Endothelial cell of umbilical vein (primary cell): Measurements from ENCODE around the gene LAMC1. TPM values are rescaled to one million over a fixed set of nuclear protein-coding genes. Genes with fewer than 3 reads are reported as not detected.

Experiments
- BruUV-seq: library from RNA; stranded (reverse); fragments of 400-500 nt; replicated peaks from 2 replicates; lab custom pipeline; 2021; lab: Mats Ljungman, UMichigan
- CTCF ChIA-PET: fragments of 300-600, 350-600 bp; sonication (Branson Sonifier 250); formaldehyde crosslinking; loops from one replicate; lab custom pipeline; 2021; ENCODE audit warnings: antibody characterized with exemption, inconsistent platforms; lab: Charles Lee
- POLR2A ChIA-PET: fragments of 300-600, 350-600 bp; sonication (Branson Sonifier 250); formaldehyde crosslinking; loops from one replicate; lab custom pipeline; 2021; ENCODE audit warnings: antibody characterized with exemption, inconsistent platforms; lab: Charles Lee
- DNase-seq: peaks from one replicate; pipeline ENCODE4 v3.0.0-alpha.2; 2011; ENCODE audit warnings: low read depth, low spot score
- FAIRE-seq: peaks from 2 replicates; lab custom pipeline; 2011; peaks lifted over from hg19 to GRCh38; lab: Jason Lieb, UNC
- H2AFZ ChIP-seq: 2 replicates; pipeline ENCODE4 v1.6.0; 2012; ENCODE audit warnings: low read depth, low read length, control low read depth, inconsistent platforms
- H3K27ac ChIP-seq: 2 replicates; pipeline ENCODE4 v1.5.1; 2011; ENCODE audit warnings: low read depth, mild to moderate bottlenecking, control low read depth, low read length, moderate library complexity; ENCODE audit not compliant: insufficient read depth
- H3K27me3 ChIP-seq, 2 experiments: 2 replicates each; pipeline versions ENCODE4 v1.6.0 to v1.6.1; 2011; ENCODE audit warnings: low read length in 2 of 2, mixed read lengths in 1 of 2; ENCODE audit not compliant: control insufficient read depth in 2 of 2, insufficient read depth in 2 of 2
- H3K36me3 ChIP-seq, 2 experiments: 2 replicates in 1 of 2; 3 replicates in 1 of 2; pipeline ENCODE4 v1.5.1; 2011; ENCODE audit warnings: low read length in 2 of 2, mild to moderate bottlenecking in 1 of 2, moderate library complexity in 1 of 2; ENCODE audit not compliant: control insufficient read depth in 2 of 2, insufficient read depth in 2 of 2; ENCODE audit errors: extremely low read depth in 1 of 2
- H3K4me1 ChIP-seq: 3 replicates; pipeline ENCODE4 v1.5.1; 2011; ENCODE audit warnings: mild to moderate bottlenecking, low read length; ENCODE audit not compliant: control insufficient read depth, insufficient read depth; ENCODE audit errors: extremely low read depth
- H3K4me2 ChIP-seq: 2 replicates; pipeline ENCODE4 v1.6.1; 2011; ENCODE audit warnings: low read length, control low read depth, mixed read lengths; ENCODE audit not compliant: insufficient read depth
- H3K4me3 ChIP-seq, 3 experiments: fragments of 200-600 bp in 1 of 3; sonication (generic), shearing (Covaris generic) in 1 of 3; replicated peaks in 1 of 3; 2 replicates each; pipeline ENCODE4 v1.5.1; 2011 to 2016; ENCODE audit warnings: control low read depth in 3 of 3, low read length in 3 of 3, mild to moderate bottlenecking in 2 of 3, inconsistent platforms in 1 of 3, low read depth in 1 of 3, moderate library complexity in 1 of 3; ENCODE audit not compliant: insufficient read depth in 1 of 3
- H3K79me2 ChIP-seq: 2 replicates; pipeline ENCODE4 v1.6.0; 2012; ENCODE audit warnings: low read length, inconsistent platforms; ENCODE audit not compliant: control insufficient read depth, insufficient read depth
- H3K9ac ChIP-seq: replicated peaks from 2 replicates; pipeline ENCODE3; 2011; ENCODE audit warnings: low read length, control low read depth; ENCODE audit not compliant: insufficient read depth; ENCODE audit errors: extremely low read depth
- H3K9me1 ChIP-seq: replicated peaks from 3 replicates; pipeline ENCODE4 v1.6.0; 2011; ENCODE audit warnings: mild to moderate bottlenecking, low read length; ENCODE audit not compliant: control insufficient read depth, insufficient read depth; ENCODE audit errors: extremely low read depth
- H3K9me3 ChIP-seq: replicated peaks from 2 replicates; pipeline ENCODE4 v1.5.1; 2012; ENCODE audit warnings: low read length, inconsistent platforms; ENCODE audit not compliant: control insufficient read depth, insufficient read depth
- H4K20me1 ChIP-seq: replicated peaks from 2 replicates; pipeline ENCODE3; 2011; ENCODE audit warnings: mild to moderate bottlenecking, low read length; ENCODE audit not compliant: control insufficient read depth, insufficient read depth; ENCODE audit errors: extremely low read depth
- EZH2 ChIP-seq: IDR thresholded peaks from 2 replicates; pipeline ENCODE4 v1.6.1; 2012; ENCODE audit warnings: borderline replicate concordance, low read depth, mild to moderate bottlenecking, moderate library complexity, low read length, inconsistent platforms; ENCODE audit not compliant: severe bottlenecking
- FOS ChIP-seq: IDR thresholded peaks from 2 replicates; pipeline ENCODE4 v1.6.1; 2011; ENCODE audit warnings: mild to moderate bottlenecking, low read length, moderate library complexity, borderline replicate concordance; ENCODE audit not compliant: insufficient read depth
- GATA2 ChIP-seq: IDR thresholded peaks from 2 replicates; pipeline ENCODE4 v1.7.0; 2011; ENCODE audit warnings: low read depth, mild to moderate bottlenecking, moderate library complexity, mixed read lengths, low read length; ENCODE audit not compliant: insufficient read length, insufficient read depth
- JUN ChIP-seq: IDR thresholded peaks from 2 replicates; pipeline ENCODE4 v1.6.1; 2011; ENCODE audit warnings: borderline replicate concordance, low read depth; ENCODE audit not compliant: insufficient read length, insufficient read depth
- MAX ChIP-seq: IDR thresholded peaks from 2 replicates; pipeline ENCODE4 v1.6.1; 2011; ENCODE audit not compliant: insufficient read depth, insufficient read length
- MYC ChIP-seq: IDR thresholded peaks from one replicate; pipeline ENCODE4 v1.6.1; 2011; ENCODE audit warnings: mild to moderate bottlenecking, low read depth, low read length
- POLR2A ChIP-seq: IDR thresholded peaks from 2 replicates; pipeline ENCODE4 v1.6.1; 2012; ENCODE audit warnings: low read depth, mild to moderate bottlenecking, control low read depth, low read length
- POLR2AphosphoS5 ChIP-seq: IDR thresholded peaks from 2 replicates; pipeline ENCODE4 v1.6.1; 2012; ENCODE audit warnings: low read depth, mild to moderate bottlenecking, control low read depth, low read length, moderate library complexity; ENCODE audit not compliant: insufficient read depth
- dilution Hi-C: fragments of 300-500 bp; cut with MboI; formaldehyde crosslinking; loops from one replicate; pipeline ENCODE4 v1.15.0; 2019; ENCODE audit warnings: low sequenced_read_pairs; ENCODE audit not compliant: extremely low pct_ligation_motif_present
- intact Hi-C: fragments of 100-400 bp; cut with micrococcal nuclease; formaldehyde crosslinking; loops from one replicate; pipeline ENCODE4 v1.10.0; 2022
- polyA plus RNA-seq, 4 experiments: library from polyadenylated mRNA; depleted of rRNA in 3 of 4; stranded (reverse) in 3 of 4; unstranded in 1 of 4; fragments of >200 nt; gene quantifications; 2 replicates each; pipeline versions ENCODE4 v1.2.1 to v1.2.3, GENCODE V29; 2011 to 2012; ENCODE audit warnings: missing spikeins in 1 of 4
- total RNA-seq: library from RNA; stranded (reverse); gene quantifications from 2 replicates; pipeline ENCODE4 v1.2.3, GENCODE V29; 2021
- TF ChIP-seq, protein P1 (sequence below), 2 donors: IDR thresholded peaks; 1 replicate in 1 of 2; 2 replicates in 1 of 2; pipeline ENCODE4 v1.5.1; 2011; ENCODE audit warnings: low read length in 2 of 2, mild to moderate bottlenecking in 2 of 2, moderate library complexity in 2 of 2, control low read depth in 1 of 2, inconsistent platforms in 1 of 2, low read depth in 1 of 2; ENCODE audit not compliant: insufficient read depth in 1 of 2; ENCODE audit errors: extremely low read depth in 1 of 2

Gene LAMC1
- total and polyA plus RNA-seq, 2 donors (not counting 3 experiments of a cell fraction or from before 2014, with no cell fraction given), result 92.5 to 216 TPM

- Histone ChIP-seq H3K79me2 (no peaks in the 10 kb centered on the region), H3K4me1 (peaks cover 19% of the 10 kb centered on the region), H4K20me1 (no peaks in the 10 kb centered on the region), H3K9ac (no peak overlapping the region), H3K4me2 (no peak overlapping the region), H2AFZ (no peak overlapping the region), H3K36me3 (peaks cover 10 to 25% of the 10 kb centered on the region in 2 experiments), H3K27ac (no peak overlapping the region), H3K4me3 (no peak overlapping the region), H3K27me3 (no peaks in the 10 kb centered on the region), H3K9me3 (no peaks in the 10 kb centered on the region), H3K9me1 (no peaks in the 10 kb centered on the region)
- BruUV-seq, result no TSS peak
- CTCF ChIA-PET, result interaction anchor here (0.8 kb wide), 1 partner anchor 9 kb away, joined by 3 read pairs; no protein-coding TSS in a partner anchor
- no peak for TF ChIP-seq GATA2
- TF ChIP-seq JUN, result no peak
- no peak for TF ChIP-seq EZH2
- TF ChIP-seq, protein P1, sequence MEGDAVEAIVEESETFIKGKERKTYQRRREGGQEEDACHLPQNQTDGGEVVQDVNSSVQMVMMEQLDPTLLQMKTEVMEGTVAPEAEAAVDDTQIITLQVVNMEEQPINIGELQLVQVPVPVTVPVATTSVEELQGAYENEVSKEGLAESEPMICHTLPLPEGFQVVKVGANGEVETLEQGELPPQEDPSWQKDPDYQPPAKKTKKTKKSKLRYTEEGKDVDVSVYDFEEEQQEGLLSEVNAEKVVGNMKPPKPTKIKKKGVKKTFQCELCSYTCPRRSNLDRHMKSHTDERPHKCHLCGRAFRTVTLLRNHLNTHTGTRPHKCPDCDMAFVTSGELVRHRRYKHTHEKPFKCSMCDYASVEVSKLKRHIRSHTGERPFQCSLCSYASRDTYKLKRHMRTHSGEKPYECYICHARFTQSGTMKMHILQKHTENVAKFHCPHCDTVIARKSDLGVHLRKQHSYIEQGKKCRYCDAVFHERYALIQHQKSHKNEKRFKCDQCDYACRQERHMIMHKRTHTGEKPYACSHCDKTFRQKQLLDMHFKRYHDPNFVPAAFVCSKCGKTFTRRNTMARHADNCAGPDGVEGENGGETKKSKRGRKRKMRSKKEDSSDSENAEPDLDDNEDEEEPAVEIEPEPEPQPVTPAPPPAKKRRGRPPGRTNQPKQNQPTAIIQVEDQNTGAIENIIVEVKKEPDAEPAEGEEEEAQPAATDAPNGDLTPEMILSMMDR (IDR thresholded peaks at IDR 0.05; ENCODE audit: extremely low read depth in 1 of 2, insufficient read depth in 1 of 2, low read depth in 1 of 2, low read length in 2 of 2), result no peak
- TF ChIP-seq MYC, result no peak
- no peak for TF ChIP-seq POLR2AphosphoS5
- no peak for TF ChIP-seq FOS
- no peak for TF ChIP-seq MAX
- no peak for TF ChIP-seq POLR2A
- FAIRE-seq (no peak), DNase-seq (no peak)
- dilution Hi-C loops (no loop called here), intact Hi-C loops (no loop called here)
- POLR2A ChIA-PET, result no interaction called here
Observed at GRCh38 chr1:183143576-183144315, 120.5 kb downstream of the LAMC1 start.
